ENCODE results near the gene HMX1.

GRCh38 chr4:8866421-8866820 lies 5.2 kb downstream of the HMX1 start:
- TF ChIP-seq PAX5 (IDR thresholded peaks at IDR 0.05; ENCODE audit: insufficient read depth, low read length, severe bottlenecking) (no peak), POLR2AphosphoS5 (IDR thresholded peaks at IDR 0.05; ENCODE audit: low read depth, low read length) (no peak), SPI1 (IDR thresholded peaks at IDR 0.05; ENCODE audit: low read depth, low read length) (no peak), POLR2A (IDR thresholded peaks at IDR 0.05; ENCODE audit: low read depth, low read length) (no peak)

Data from GM12891 (cell line).